Measurements from ENCODE around the gene TPR. TPM values are rescaled to one million over a fixed set of nuclear protein-coding genes. Genes with fewer than 3 reads are reported as not detected.

TPR gene
- total RNA-seq, 1 donor from 2014 or later = 111 TPM

DNA sequence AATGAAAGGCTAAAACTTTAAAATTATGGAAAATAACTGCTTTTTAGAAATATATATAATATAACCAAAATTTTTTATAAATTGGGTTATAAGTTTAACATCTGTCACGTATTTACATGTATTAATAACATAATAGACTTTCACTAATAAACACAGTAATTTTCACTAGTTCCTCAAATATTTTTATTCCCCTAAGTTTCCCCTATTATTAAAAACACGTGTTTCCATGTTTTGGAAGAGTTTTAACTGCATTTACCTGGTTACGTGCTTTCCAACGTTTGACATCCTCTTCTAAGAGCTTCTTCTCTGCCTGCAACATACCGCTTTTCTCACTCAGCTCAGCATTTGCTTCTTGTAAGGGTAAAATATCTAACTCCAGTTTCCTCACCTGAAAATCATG is 34.3 kb downstream of the TPR start:
- no peaks in the 10 kb centered on the region for H3K9me3 Mint-ChIP-seq
- H3K4me3 Mint-ChIP-seq = no peak overlapping the region
- TF ChIP-seq, protein P1, sequence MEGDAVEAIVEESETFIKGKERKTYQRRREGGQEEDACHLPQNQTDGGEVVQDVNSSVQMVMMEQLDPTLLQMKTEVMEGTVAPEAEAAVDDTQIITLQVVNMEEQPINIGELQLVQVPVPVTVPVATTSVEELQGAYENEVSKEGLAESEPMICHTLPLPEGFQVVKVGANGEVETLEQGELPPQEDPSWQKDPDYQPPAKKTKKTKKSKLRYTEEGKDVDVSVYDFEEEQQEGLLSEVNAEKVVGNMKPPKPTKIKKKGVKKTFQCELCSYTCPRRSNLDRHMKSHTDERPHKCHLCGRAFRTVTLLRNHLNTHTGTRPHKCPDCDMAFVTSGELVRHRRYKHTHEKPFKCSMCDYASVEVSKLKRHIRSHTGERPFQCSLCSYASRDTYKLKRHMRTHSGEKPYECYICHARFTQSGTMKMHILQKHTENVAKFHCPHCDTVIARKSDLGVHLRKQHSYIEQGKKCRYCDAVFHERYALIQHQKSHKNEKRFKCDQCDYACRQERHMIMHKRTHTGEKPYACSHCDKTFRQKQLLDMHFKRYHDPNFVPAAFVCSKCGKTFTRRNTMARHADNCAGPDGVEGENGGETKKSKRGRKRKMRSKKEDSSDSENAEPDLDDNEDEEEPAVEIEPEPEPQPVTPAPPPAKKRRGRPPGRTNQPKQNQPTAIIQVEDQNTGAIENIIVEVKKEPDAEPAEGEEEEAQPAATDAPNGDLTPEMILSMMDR (conservative IDR thresholded peaks at IDR 0.05) = no peak
- no peak for DNase-seq (ENCODE audit: extremely low spot score, unreplicated experiment)
- H3K27ac Mint-ChIP-seq = no peak overlapping the region
- H3K4me1 Mint-ChIP-seq (ENCODE audit: unreplicated experiment) = no peaks in the 10 kb centered on the region
- peaks cover 26% of the 10 kb centered on the region for H3K36me3 Mint-ChIP-seq
- no peaks in the 10 kb centered on the region for H3K27me3 Mint-ChIP-seq

DNA sequence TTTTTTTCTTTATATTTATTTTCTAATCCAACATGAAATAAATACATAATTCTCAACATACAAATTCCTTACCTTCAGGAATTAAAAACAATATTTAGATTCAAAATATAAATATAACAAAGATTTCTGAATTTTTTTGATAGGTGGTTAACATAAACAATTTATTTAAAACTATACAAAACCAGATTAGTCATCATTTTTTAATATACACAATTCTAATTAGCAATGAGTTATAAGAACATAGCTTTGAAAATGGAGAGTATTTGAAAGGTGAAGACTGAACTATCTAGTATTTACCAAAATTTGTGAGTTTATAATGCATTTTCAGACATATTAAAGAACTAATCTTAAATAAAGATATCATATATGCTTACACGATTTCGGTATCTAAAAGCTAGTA is 37.5 kb downstream of the TPR start:
- Mint-ChIP-seq H3K36me3 (peaks cover 16% of the 10 kb centered on the region), H3K4me3 (no peak overlapping the region), H3K27ac (no peak overlapping the region)

DNA sequence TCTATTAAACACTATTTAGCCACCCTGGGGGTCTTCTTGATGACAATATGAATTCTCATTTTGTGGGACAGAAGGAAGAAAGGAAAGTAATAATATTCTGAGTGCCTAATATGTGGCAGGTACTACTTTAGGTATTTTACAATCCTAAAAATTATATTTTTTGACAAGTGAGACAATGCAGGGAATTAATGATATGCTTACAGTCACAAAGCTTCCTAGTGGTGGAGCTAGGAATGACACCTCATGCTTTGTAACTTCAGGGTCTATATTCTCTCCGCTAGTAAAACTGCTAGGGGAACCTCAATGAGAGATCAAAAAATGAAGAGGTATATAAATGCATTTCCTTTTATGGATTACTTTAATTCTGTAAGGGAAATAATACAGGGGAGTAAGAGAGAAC is 44.3 kb downstream of the TPR start:
- no peaks in the 10 kb centered on the region for H3K9me3 Mint-ChIP-seq
- no peak overlapping the region for H3K4me3 Mint-ChIP-seq
- H3K4me1 Mint-ChIP-seq (ENCODE audit: unreplicated experiment) = no peaks in the 10 kb centered on the region
- H3K27ac Mint-ChIP-seq = no peak overlapping the region
- no peaks in the 10 kb centered on the region for H3K27me3 Mint-ChIP-seq
- DNase-seq (ENCODE audit: extremely low spot score, unreplicated experiment) = no peak
- peaks cover 25% of the 10 kb centered on the region for H3K36me3 Mint-ChIP-seq
- TF ChIP-seq, protein P1 (conservative IDR thresholded peaks at IDR 0.05) = peak; percentile 69

More for the DNA sequence above, 37.5 kb downstream of the TPR start:
- H3K27me3 Mint-ChIP-seq = no peaks in the 10 kb centered on the region
- no peaks in the 10 kb centered on the region for H3K9me3 Mint-ChIP-seq
- no peaks in the 10 kb centered on the region for H3K4me1 Mint-ChIP-seq (ENCODE audit: unreplicated experiment)
- TF ChIP-seq, protein P1 (conservative IDR thresholded peaks at IDR 0.05) = no peak
- no peak for DNase-seq (ENCODE audit: extremely low spot score, unreplicated experiment)

DNA sequence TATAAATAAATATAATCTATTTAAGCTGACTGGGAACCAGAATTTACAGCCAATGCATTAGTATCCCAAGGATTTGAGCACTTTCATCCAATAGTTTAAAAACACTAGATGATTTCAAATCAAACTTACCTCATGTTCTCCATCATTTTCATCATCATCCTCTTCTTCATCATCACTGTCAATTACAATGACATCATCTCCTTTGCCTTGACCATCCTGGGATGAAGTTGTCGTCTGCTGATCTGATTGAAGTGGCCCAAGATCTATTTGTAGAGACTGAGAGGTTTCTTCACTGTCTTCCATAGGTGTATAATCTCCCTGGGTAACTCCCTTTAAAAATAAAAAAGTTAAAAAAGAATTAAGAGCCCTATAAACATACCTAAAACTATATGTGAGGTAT is 47.7 kb downstream of the TPR start:
- no peaks in the 10 kb centered on the region for H3K27me3 Mint-ChIP-seq
- peaks cover 22% of the 10 kb centered on the region for H3K36me3 Mint-ChIP-seq
- DNase-seq (ENCODE audit: extremely low spot score, unreplicated experiment) = no peak
- H3K27ac Mint-ChIP-seq = no peak overlapping the region
- no peaks in the 10 kb centered on the region for H3K9me3 Mint-ChIP-seq
- H3K4me3 Mint-ChIP-seq = no peak overlapping the region
- TF ChIP-seq, protein P1 (conservative IDR thresholded peaks at IDR 0.05) = no peak
- no peaks in the 10 kb centered on the region for H3K4me1 Mint-ChIP-seq (ENCODE audit: unreplicated experiment)

DNA sequence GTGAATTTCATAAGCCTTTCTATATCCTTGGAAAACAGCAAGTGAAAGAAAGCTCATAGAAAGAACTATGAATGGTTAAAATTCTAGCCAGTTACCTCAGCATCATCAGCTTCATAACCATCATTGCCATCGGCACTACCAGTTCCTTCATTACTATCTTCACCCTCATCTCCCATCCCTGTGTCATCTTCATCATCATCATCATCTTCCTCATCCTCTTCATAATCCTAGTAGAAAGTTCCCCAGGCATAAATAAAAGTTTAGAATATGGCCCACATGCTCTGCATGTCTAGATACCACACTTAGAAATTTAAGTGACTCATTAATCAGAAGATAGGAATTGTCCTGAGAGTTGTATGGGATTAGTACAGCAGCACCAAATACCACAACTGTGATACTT is 49.0 kb downstream of the TPR start:
- peaks cover 31% of the 10 kb centered on the region for H3K36me3 Mint-ChIP-seq
- DNase-seq (ENCODE audit: extremely low spot score, unreplicated experiment) = no peak
- H3K27me3 Mint-ChIP-seq = no peaks in the 10 kb centered on the region
- H3K27ac Mint-ChIP-seq = no peak overlapping the region
- H3K9me3 Mint-ChIP-seq = no peaks in the 10 kb centered on the region
- H3K4me1 Mint-ChIP-seq (ENCODE audit: unreplicated experiment) = no peaks in the 10 kb centered on the region
- TF ChIP-seq, protein P1 (conservative IDR thresholded peaks at IDR 0.05) = no peak
- H3K4me3 Mint-ChIP-seq = no peak overlapping the region

DNA sequence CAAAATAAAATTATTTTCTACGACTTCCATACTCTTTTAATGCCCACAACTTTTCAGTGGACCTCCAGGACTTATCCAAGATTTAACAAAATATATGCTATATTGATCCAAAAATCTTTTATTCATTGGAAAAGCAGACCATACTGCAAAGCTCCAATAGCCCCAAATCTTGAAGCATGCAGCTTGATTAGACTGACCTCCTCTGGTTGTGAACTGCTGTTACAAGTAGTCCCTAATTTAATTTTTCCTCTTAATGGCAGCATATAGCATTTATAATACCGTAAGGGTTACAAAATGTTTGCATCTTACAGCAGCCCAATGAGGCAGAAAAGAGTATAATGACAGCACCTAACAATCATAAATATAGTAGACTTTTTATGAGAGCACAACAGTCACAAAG is 49.8 kb downstream of the TPR start:
- Mint-ChIP-seq H3K9me3 (no peaks in the 10 kb centered on the region), H3K4me1 (ENCODE audit: unreplicated experiment) (no peaks in the 10 kb centered on the region), H3K27ac (no peak overlapping the region), H3K36me3 (peaks cover 31% of the 10 kb centered on the region), H3K4me3 (no peak overlapping the region), H3K27me3 (no peaks in the 10 kb centered on the region)
- TF ChIP-seq, protein P1 (conservative IDR thresholded peaks at IDR 0.05) = peak; percentile 60
- no peak for DNase-seq (ENCODE audit: extremely low spot score, unreplicated experiment)

Measured in type B pancreatic cell (in vitro differentiated cells).